ENCODE measurements around the gene GPR132. TPM values are rescaled to one million over a fixed set of nuclear protein-coding genes. Genes with fewer than 3 reads are reported as not detected.

GPR132 gene
- total and polyA plus RNA-seq, 2 of the 13 experiments (the other 11 are each of a cell fraction or from before 2014, with no cell fraction given) = not detected

- TF ChIP-seq ZNF615 (CRISPR knock-in tag; IDR thresholded peaks at IDR 0.05; ENCODE audit: borderline replicate concordance) (no peak), MAFG (CRISPR knock-in tag; IDR thresholded peaks at IDR 0.05) (no peak), NFIC (IDR thresholded peaks at IDR 0.05; ENCODE audit: low read length) (no peak), ZNF503 (CRISPR knock-in tag; IDR thresholded peaks at IDR 0.05) (no peak), POLR2AphosphoS5 (IDR thresholded peaks at IDR 0.05; ENCODE audit: low read depth, low read length) (no peak), IRF9 (CRISPR knock-in tag; IDR thresholded peaks at IDR 0.05; ENCODE audit: borderline replicate concordance) (no peak), HDAC6 (IDR thresholded peaks at IDR 0.05; ENCODE audit: low read depth, low read length) (no peak), ZNF24 (IDR thresholded peaks at IDR 0.05) (no peak), IRF1 (CRISPR knock-in tag; IDR thresholded peaks at IDR 0.05; ENCODE audit: low read depth) (no peak), ZNF713 (CRISPR knock-in tag; IDR thresholded peaks at IDR 0.05) (no peak), ZGPAT (CRISPR knock-in tag; IDR thresholded peaks at IDR 0.05) (no peak), RXRB (CRISPR knock-in tag; IDR thresholded peaks at IDR 0.05; ENCODE audit: borderline replicate concordance) (no peak), RFX3 (CRISPR knock-in tag; IDR thresholded peaks at IDR 0.05) (no peak), MTF1 (CRISPR knock-in tag; IDR thresholded peaks at IDR 0.05) (no peak), ZNF674 (CRISPR knock-in tag; IDR thresholded peaks at IDR 0.05; ENCODE audit: low read depth) (no peak)
- in situ Hi-C loops (cut with HindIII; ENCODE audit: extremely low pct_ligation_motif_present, low pct_unique_long_range_greater_than_20kb) = no loop called here
- Histone ChIP-seq H3K27ac (ENCODE audit: extremely low read length, insufficient read depth, low read length) (no peak overlapping the region), H3K4me2 (ENCODE audit: low read depth, low read length) (no peak overlapping the region), H4K20me1 (ENCODE audit: insufficient read depth, low read length) (no peaks in the 10 kb centered on the region), H2AFZ (ENCODE audit: low read length) (no peak overlapping the region), H3K4me1 (ENCODE audit: insufficient read depth, low read length) (no peaks in the 10 kb centered on the region), H3K36me3 (replicated peaks in 1 of 2; ENCODE audit: control insufficient read depth in 1 of 2, insufficient read depth in 2 of 2, low read length in 2 of 2) (no peaks in the 10 kb centered on the region), H3K9me3 (ENCODE audit: low read length) (no peaks in the 10 kb centered on the region), H3K27me3 (ENCODE audit: control insufficient read depth in 1 of 2, insufficient read depth in 2 of 2, low read length in 2 of 2) (peaks cover 6 to 28% of the 10 kb centered on the region in 2 experiments; a peak in 3 of 5 replicates), H3K79me2 (ENCODE audit: insufficient read depth, low read length) (no peaks in the 10 kb centered on the region), H3K9ac (ENCODE audit: insufficient read depth, low read depth, low read length) (no peak overlapping the region), H3K4me3 (replicated peaks in 1 of 3; ENCODE audit: insufficient read depth in 1 of 3, low read depth in 2 of 3, low read length in 3 of 3) (no peak overlapping the region)
- ChIA-PET CTCF (ENCODE audit: low intra/inter-chr PET ratio, low total read pairs) (no interaction called here), POLR2A (no interaction called here)
- ATAC-seq (no peak), DNase-seq (ENCODE audit: low spot score) (no peak), FAIRE-seq (no peak)
- WGBS (ENCODE audit: low lambda C conversion rate) = 79% methylated on average over 6 of the region's 7 CpGs
- BruUV-seq (replicated peaks) = no TSS peak
- intact Hi-C loops (cut with micrococcal nuclease; ENCODE audit: unreplicated experiment) = no loop called here
Observed at GRCh38 chr14:105107351-105107750, 42.1 kb upstream of the GPR132 start.

Measured in HepG2 (cell line).